Transverse colon (tissue), 4 donors: Measurements from ENCODE around the gene SEBOX. TPM values are rescaled to one million over a fixed set of nuclear protein-coding genes. Genes with fewer than 3 reads are reported as not detected.
"Not testable (repeated sequence)": the region's sequence is repeated elsewhere in the genome, so short reads cannot be mapped to it uniquely, and the experiment has no call there.

Source experiments
- DNase-seq: peaks from one replicate; pipeline ENCODE4 v3.0.0-alpha.2; 2019
- H3K27ac ChIP-seq, 4 donors: fragments of 200-600 bp; sonication (generic); 2 replicates each; pipeline ENCODE4 v1.5.1; 2016 to 2018; ENCODE audit warnings: inconsistent platforms in 4 of 4
- H3K27me3 ChIP-seq: fragments of 200-600 bp; sonication (generic); 2 replicates; pipeline ENCODE4 v1.5.1; 2017; ENCODE audit warnings: inconsistent platforms
- H3K36me3 ChIP-seq, 4 donors: fragments of 200-600 bp; sonication (generic); 2 replicates each; pipeline ENCODE4 v1.5.1; 2017 to 2019; ENCODE audit warnings: inconsistent platforms in 4 of 4
- H3K4me1 ChIP-seq, 4 donors: fragments of 200-600 bp; sonication (generic); 2 replicates each; pipeline ENCODE4 v1.5.1; 2017 to 2020; ENCODE audit warnings: inconsistent platforms in 4 of 4
- H3K4me3 ChIP-seq, 4 donors: fragments of 200-600 bp; sonication (generic); 1 replicate in 1 of 4; 2 replicates in 3 of 4; pipeline versions ENCODE4 v1.5.1 to v1.6.1; 2017 to 2019; ENCODE audit warnings: inconsistent platforms in 4 of 4
- H3K9me3 ChIP-seq, 2 donors: fragments of 200-600 bp; sonication (generic); 2 replicates each; pipeline ENCODE4 v1.5.1; 2017 to 2019; ENCODE audit warnings: inconsistent platforms in 2 of 2
- EP300 ChIP-seq: sonication (generic); formaldehyde crosslinking; IDR thresholded peaks from one replicate; pipeline ENCODE4 v1.6.1; 2017; ENCODE audit warnings: antibody characterized with exemption, low read depth
- POLR2A ChIP-seq: fragments of 450-650 bp; IDR thresholded peaks from one replicate; pipeline ENCODE4 v1.6.1; 2016; ENCODE audit warnings: antibody characterized with exemption, mild to moderate bottlenecking, moderate library complexity
- POLR2AphosphoS5 ChIP-seq, 3 donors: sonication (generic); formaldehyde crosslinking; IDR thresholded peaks; one replicate each; pipeline ENCODE4 v1.6.1; 2016; ENCODE audit warnings: antibody characterized with exemption in 3 of 3
- WGBS, 2 donors: methylation state at CpG; one replicate each; pipeline ENCODE4 v1.1.5; 2018; ENCODE audit warnings: low coverage in 1 of 2; 5-methylcytosine and 5-hydroxymethylcytosine counted together
- in situ Hi-C, 4 donors: fragments of 200-750 bp; cut with MboI; loops; one replicate each; pipeline versions ENCODE4 v1.15.0 to v1.15.1; 2017; ENCODE audit warnings: low sequenced_read_pairs in 3 of 4, low pct_ligation_motif_present in 1 of 4, low pct_unique_long_range_greater_than_20kb in 1 of 4
- intact Hi-C: fragments of 100-400 bp; cut with DNase I; formaldehyde crosslinking; loops from one replicate; pipeline ENCODE4 v1.15.1; 2023; ENCODE audit warnings: low total_unique reads
- total RNA-seq, 4 donors: library from RNA; depleted of rRNA; stranded (reverse); fragments of >200 nt; gene quantifications; one replicate each; pipeline ENCODE4 v1.1.0, GENCODE V29; 2016
- TF ChIP-seq, protein P1 (sequence below), 5 experiments: fragments of 200-600 bp in 3 of 5; fragments of 450-650 bp in 2 of 5; sonication (generic) in 3 of 5; IDR thresholded peaks; 1 replicate in 2 of 5; 2 replicates in 3 of 5; pipeline ENCODE4 v1.5.1; 2016 to 2017; ENCODE audit warnings: antibody characterized with exemption in 5 of 5, inconsistent platforms in 3 of 5, mild to moderate bottlenecking in 2 of 5, moderate library complexity in 1 of 5

SEBOX gene
- total RNA-seq, 4 donors from 2014 or later = not detected

GRCh38 chr17:28339431-28339830 is 25.6 kb downstream of the SEBOX start:
- peaks cover 0 to 34% (median 15%) of the 10 kb centered on the region in 4 donors for H3K36me3 ChIP-seq
- 94% methylated on average over 15 of the region's 15 CpGs; no CpG with 5 or more reads in 1 of the 2 donors for WGBS, 2 donors
- no peak for DNase-seq
- H3K4me3 ChIP-seq = no peak overlapping the region
- intact Hi-C loops (no loop called here), in situ Hi-C loops (no loop called here)
- no peak overlapping the region for H3K27ac ChIP-seq
- H3K4me1 ChIP-seq = peaks cover 8 to 27% (median 15%) of the 10 kb centered on the region in 4 donors
- no peaks in the 10 kb centered on the region for H3K9me3 ChIP-seq
- TF ChIP-seq, protein P1, sequence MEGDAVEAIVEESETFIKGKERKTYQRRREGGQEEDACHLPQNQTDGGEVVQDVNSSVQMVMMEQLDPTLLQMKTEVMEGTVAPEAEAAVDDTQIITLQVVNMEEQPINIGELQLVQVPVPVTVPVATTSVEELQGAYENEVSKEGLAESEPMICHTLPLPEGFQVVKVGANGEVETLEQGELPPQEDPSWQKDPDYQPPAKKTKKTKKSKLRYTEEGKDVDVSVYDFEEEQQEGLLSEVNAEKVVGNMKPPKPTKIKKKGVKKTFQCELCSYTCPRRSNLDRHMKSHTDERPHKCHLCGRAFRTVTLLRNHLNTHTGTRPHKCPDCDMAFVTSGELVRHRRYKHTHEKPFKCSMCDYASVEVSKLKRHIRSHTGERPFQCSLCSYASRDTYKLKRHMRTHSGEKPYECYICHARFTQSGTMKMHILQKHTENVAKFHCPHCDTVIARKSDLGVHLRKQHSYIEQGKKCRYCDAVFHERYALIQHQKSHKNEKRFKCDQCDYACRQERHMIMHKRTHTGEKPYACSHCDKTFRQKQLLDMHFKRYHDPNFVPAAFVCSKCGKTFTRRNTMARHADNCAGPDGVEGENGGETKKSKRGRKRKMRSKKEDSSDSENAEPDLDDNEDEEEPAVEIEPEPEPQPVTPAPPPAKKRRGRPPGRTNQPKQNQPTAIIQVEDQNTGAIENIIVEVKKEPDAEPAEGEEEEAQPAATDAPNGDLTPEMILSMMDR (IDR thresholded peaks at IDR 0.05) = no peak
- TF ChIP-seq POLR2A (no peak), POLR2AphosphoS5 (IDR thresholded peaks at IDR 0.05) (no peak)
- no peaks in the 10 kb centered on the region for H3K27me3 ChIP-seq

- Histone ChIP-seq H3K27ac (peak overlapping the region in 2 of 4 donors; percentile 10 to 20), H3K36me3 (peaks cover 0 to 32% (median 14%) of the 10 kb centered on the region in 4 donors), H3K4me1 (peaks cover 13 to 34% (median 21%) of the 10 kb centered on the region in 4 donors)
- DNase-seq, in situ Hi-C loops, H3K4me3 ChIP-seq, H3K9me3 ChIP-seq, intact Hi-C loops, H3K27me3 ChIP-seq: not testable (repeated sequence)
- WGBS, 2 donors = 99 to 100% methylated on average over 3 to 8 of the region's 8 CpGs
Observed at GRCh38 chr17:28338769-28339212, 26.2 kb downstream of the SEBOX start.

GRCh38 chr17:28338056-28338768 is 26.8 kb downstream of the SEBOX start:
- in situ Hi-C loops (no loop called here), intact Hi-C loops (no loop called here)
- DNase-seq = no peak
- H3K36me3 ChIP-seq = peaks cover 0 to 32% (median 14%) of the 10 kb centered on the region in 4 donors
- H3K9me3 ChIP-seq = no peaks in the 10 kb centered on the region
- WGBS, 2 donors = 68 to 90% methylated on average over 1 to 5 of the region's 5 CpGs
- TF ChIP-seq EP300 (no peak), POLR2A (no peak), POLR2AphosphoS5 (IDR thresholded peaks at IDR 0.05) (no peak)
- TF ChIP-seq, protein P1 (IDR thresholded peaks at IDR 0.05) = no peak
- H3K27ac ChIP-seq = peak overlapping the region; percentile 10 to 39 (median 24)
- H3K4me1 ChIP-seq = peaks cover 13 to 40% (median 24%) of the 10 kb centered on the region in 4 donors
- no peak overlapping the region for H3K4me3 ChIP-seq
- no peaks in the 10 kb centered on the region for H3K27me3 ChIP-seq

DNA sequence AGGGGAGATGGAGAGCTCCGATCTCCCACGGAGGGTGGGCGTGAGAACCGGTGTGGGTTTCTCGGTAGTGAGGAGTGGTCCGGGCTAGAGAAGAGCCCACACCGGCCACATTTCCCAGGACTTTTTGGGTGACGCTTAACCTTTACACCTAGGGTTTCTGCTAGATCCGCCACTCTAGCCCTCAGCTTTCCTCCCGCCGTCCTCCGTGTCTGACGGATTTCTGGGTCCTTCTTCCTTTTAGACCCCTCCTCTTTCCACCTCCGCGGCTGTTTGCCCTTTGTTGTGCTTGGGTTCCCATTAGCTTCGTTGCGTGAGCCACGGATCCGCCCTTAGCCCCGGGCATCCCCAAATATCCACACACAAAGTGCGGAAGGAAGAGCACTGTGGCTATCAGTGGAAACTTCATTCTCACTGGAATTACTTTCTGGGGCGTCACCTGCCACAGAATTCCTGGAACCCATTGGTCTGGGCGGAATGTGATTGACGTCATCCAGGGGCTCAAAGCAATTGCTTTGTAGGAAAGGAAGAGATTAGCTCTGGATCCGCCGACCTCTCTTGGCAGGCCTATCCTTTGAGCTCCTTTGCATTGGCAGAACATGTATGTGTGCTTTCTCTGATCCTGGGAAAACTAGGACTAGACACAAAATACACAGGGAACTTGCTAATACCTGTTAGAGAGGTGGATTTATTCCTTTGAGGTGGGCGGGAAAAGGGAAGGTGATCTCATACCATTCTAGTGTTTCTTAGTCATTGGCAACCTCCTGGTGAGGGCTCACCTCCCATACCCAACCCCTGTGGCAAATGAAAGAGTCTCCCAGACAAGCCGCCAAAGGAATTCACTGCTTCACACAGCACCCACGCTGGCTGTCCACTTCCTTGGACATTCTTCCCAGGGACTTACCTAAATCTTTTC is 28.8 kb downstream of the SEBOX start:
- intact Hi-C loops (no loop called here), in situ Hi-C loops (no loop called here)
- peak overlapping the region; percentile 94 to 97 (median 96) for H3K27ac ChIP-seq
- peaks cover 0 to 13% (median 3%) of the 10 kb centered on the region in 4 donors for H3K36me3 ChIP-seq
- 5 to 19% methylated on average over 6 to 29 of the region's 29 CpGs for WGBS, 2 donors
- H3K4me3 ChIP-seq = peak overlapping the region; percentile 82 to 94 (median 91)
- H3K9me3 ChIP-seq = no peaks in the 10 kb centered on the region
- DNase-seq = peak; percentile 64
- TF ChIP-seq, protein P1 (IDR thresholded peaks at IDR 0.05) = no peak
- TF ChIP-seq POLR2AphosphoS5 (IDR thresholded peaks at IDR 0.05) = peak; percentile 30 to 70 (median 42)
- H3K27me3 ChIP-seq = no peaks in the 10 kb centered on the region
- H3K4me1 ChIP-seq = peaks cover 13 to 42% (median 25%) of the 10 kb centered on the region in 4 donors
